GM04504 (cell line): Measurements from ENCODE around the gene KRT38.

Experiments
- DNase-seq: peaks from one replicate; pipeline ENCODE4 v3.0.0-alpha.2; 2012; ENCODE audit warnings: low read depth

The KRT38 gene

GRCh38 chr17:41440531-41441033, at the start of gene KRT38:
Gene KRT38, minus strand, starts transcription at chr17:41440983. Its CDS starts 62 bp downstream, at chr17:41440921.
- no peak for DNase-seq

- no peak for DNase-seq
Observed at GRCh38 chr17:41489531-41489930, 48.7 kb upstream of the KRT38 start, which contains the start of gene KRT36. Gene KRT36, minus strand, starts transcription at chr17:41489910. Its CDS starts 46 bp downstream, at chr17:41489864.

GRCh38 chr17:41486809-41487530, 46.2 kb upstream of the KRT38 start:
- DNase-seq = no peak

- DNase-seq = no peak
Observed at GRCh38 chr17:41486316-41486715, 45.5 kb upstream of the KRT38 start.

GRCh38 chr17:41484920-41485904, 44.4 kb upstream of the KRT38 start:
- no peak for DNase-seq

- DNase-seq = no peak
Observed at GRCh38 chr17:41483991-41484826, 43.4 kb upstream of the KRT38 start.

- DNase-seq = no peak
Observed at GRCh38 chr17:41483531-41483930, 42.7 kb upstream of the KRT38 start.

- no peak for DNase-seq
Observed at GRCh38 chr17:41481036-41481435, 40.3 kb upstream of the KRT38 start, which contains the start of gene KRT35. Gene KRT35, minus strand, starts transcription at chr17:41481151. Its CDS starts 54 bp downstream, at chr17:41481097.

GRCh38 chr17:41480581-41480980, 39.8 kb upstream of the KRT38 start:
- DNase-seq = no peak

GRCh38 chr17:41480136-41480535, 39.4 kb upstream of the KRT38 start:
- no peak for DNase-seq

GRCh38 chr17:41478237-41478636, 37.5 kb upstream of the KRT38 start:
- no peak for DNase-seq

- no peak for DNase-seq
Observed at GRCh38 chr17:41476866-41477815, 36.4 kb upstream of the KRT38 start.

GRCh38 chr17:41475421-41475820, 34.6 kb upstream of the KRT38 start:
- no peak for DNase-seq

GRCh38 chr17:41474863-41475262, 34.1 kb upstream of the KRT38 start:
- DNase-seq = no peak

GRCh38 chr17:41468346-41468745, 27.6 kb upstream of the KRT38 start:
- no peak for DNase-seq

GRCh38 chr17:41467561-41467960, 26.8 kb upstream of the KRT38 start:
- no peak for DNase-seq

- no peak for DNase-seq
Observed at GRCh38 chr17:41466988-41467387, 26.2 kb upstream of the KRT38 start, which contains the start of gene KRT32. Gene KRT32, minus strand, starts transcription at chr17:41467386. Its CDS starts 61 bp downstream, at chr17:41467325.

- DNase-seq = peak; percentile 95
Observed at GRCh38 chr17:41464682-41465081, 23.9 kb upstream of the KRT38 start.

GRCh38 chr17:41464173-41464572, 23.4 kb upstream of the KRT38 start:
- no peak for DNase-seq

- no peak for DNase-seq
Observed at GRCh38 chr17:41463746-41464145, 23.0 kb upstream of the KRT38 start.
